ENCODE data around the gene CDA.

CDA gene

DNA sequence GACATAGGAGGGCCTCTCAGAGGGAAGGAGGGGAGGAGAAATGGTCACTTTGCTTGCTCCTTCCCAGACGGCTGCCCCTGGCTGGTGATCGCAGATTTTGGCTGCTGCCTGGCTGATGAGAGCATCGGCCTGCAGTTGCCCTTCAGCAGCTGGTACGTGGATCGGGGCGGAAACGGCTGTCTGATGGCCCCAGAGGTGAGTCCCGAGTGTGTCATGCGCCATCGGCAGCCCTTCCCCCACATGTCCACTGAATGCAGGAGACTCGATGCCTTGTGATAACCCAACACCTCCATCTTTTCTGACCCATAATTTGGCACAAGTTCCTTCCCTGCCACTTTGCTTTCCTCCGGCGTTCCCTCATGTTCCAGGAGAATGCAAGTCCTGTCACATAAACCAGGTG is 59.5 kb downstream of the CDA start:
- H3K27ac ChIP-seq (ENCODE audit: low read length), result no peak overlapping the region
- WGBS (ENCODE audit: insufficient coverage, insufficient read length), result no CpG with 5 or more reads among the region's 13 CpGs
- H3K9me3 ChIP-seq (ENCODE audit: control insufficient read depth, insufficient read depth, low read length), result no peaks in the 10 kb centered on the region
- peaks cover 27% of the 10 kb centered on the region for H3K36me3 ChIP-seq (ENCODE audit: control insufficient read depth, insufficient read depth, low read length)
- no peaks in the 10 kb centered on the region for H3K27me3 ChIP-seq (ENCODE audit: control insufficient read depth, insufficient read depth, low read length)
- no peak for DNase-seq (ENCODE audit: low read depth, low spot score)
- no peak overlapping the region for H3K4me3 ChIP-seq (ENCODE audit: low read length)
- no peaks in the 10 kb centered on the region for H3K4me1 ChIP-seq (ENCODE audit: control insufficient read depth, insufficient read depth, low read length)

DNA sequence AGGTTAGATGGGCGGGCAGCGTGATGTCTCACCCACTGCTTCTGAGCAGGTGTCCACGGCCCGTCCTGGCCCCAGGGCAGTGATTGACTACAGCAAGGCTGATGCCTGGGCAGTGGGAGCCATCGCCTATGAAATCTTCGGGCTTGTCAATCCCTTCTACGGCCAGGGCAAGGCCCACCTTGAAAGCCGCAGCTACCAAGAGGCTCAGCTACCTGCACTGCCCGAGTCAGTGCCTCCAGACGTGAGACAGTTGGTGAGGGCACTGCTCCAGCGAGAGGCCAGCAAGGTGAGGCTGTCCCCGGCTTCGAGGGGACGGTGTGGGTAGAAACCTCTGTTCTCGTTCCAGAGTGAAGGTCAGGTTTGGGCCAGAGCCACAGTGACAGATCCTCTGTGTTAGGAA is 60.0 kb downstream of the CDA start:
- Histone ChIP-seq H3K4me3 (ENCODE audit: low read length) (no peak overlapping the region), H3K36me3 (ENCODE audit: control insufficient read depth, insufficient read depth, low read length) (peaks cover 30% of the 10 kb centered on the region), H3K9me3 (ENCODE audit: control insufficient read depth, insufficient read depth, low read length) (no peaks in the 10 kb centered on the region), H3K27ac (ENCODE audit: low read length) (no peak overlapping the region), H3K27me3 (ENCODE audit: control insufficient read depth, insufficient read depth, low read length) (no peaks in the 10 kb centered on the region), H3K4me1 (ENCODE audit: control insufficient read depth, insufficient read depth, low read length) (no peaks in the 10 kb centered on the region)
- DNase-seq (ENCODE audit: low read depth, low spot score), result no peak
- WGBS (ENCODE audit: insufficient coverage, insufficient read length), result no CpG with 5 or more reads among the region's 15 CpGs

DNA sequence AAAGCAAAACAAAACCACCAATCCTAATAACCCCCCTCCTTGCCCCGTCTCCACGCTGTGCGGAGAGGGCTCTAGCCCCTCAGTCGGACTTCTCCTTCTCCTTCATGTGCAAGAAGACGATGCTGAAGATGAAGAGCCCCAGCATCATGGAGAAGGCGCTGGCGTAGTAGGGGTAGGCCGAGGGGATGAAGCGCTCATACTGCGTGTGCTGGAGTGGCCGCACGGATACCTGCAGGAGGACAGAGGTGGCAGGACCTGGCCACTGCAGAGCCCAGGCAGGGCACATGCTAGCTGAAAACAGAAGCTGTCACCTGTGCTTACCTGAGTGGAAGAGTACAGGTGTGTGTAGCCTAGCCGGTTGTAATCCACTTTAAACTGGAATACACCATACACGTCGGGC is 63.4 kb downstream of the CDA start:
- no peaks in the 10 kb centered on the region for H3K27me3 ChIP-seq (ENCODE audit: control insufficient read depth, insufficient read depth, low read length)
- no peak for DNase-seq (ENCODE audit: low read depth, low spot score)
- H3K4me3 ChIP-seq (ENCODE audit: low read length), result no peak overlapping the region
- no peak overlapping the region for H3K27ac ChIP-seq (ENCODE audit: low read length)
- peaks cover 48% of the 10 kb centered on the region for H3K36me3 ChIP-seq (ENCODE audit: control insufficient read depth, insufficient read depth, low read length)
- no CpG with 5 or more reads among the region's 15 CpGs for WGBS (ENCODE audit: insufficient coverage, insufficient read length)
- H3K4me1 ChIP-seq (ENCODE audit: control insufficient read depth, insufficient read depth, low read length), result no peaks in the 10 kb centered on the region
- H3K9me3 ChIP-seq (ENCODE audit: control insufficient read depth, insufficient read depth, low read length), result no peaks in the 10 kb centered on the region

DNA sequence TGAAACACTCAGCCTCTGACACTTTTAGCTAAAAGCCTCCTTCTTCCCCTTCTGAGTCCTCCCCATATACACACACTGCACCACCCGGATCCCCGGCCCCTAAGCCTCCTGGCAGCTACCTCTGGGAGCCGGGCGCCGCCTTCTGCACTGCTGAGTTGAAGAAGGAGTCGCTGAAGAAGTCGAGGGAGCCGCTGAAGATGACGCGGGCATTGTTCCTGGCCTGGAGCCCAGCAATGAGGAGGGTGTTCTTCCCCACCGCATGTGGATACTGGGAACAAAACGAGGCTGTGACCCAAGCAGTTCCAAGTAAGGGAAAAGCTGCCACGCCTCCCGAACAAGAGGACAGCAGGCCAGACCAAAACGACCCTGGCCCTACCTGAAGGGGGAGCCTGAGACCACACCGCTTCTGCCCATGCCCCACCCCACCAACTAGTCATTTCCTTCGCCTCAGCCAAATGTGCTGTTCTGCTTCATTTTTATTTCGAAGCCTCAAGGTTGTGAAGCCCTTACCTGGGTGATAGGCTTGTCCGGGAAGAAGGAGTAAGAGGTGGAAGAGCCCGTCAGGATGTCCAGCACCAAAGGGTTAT is 65.3 kb downstream of the CDA start:
- no peaks in the 10 kb centered on the region for H3K27me3 ChIP-seq (ENCODE audit: control insufficient read depth, insufficient read depth, low read length)
- H3K9me3 ChIP-seq (ENCODE audit: control insufficient read depth, insufficient read depth, low read length), result no peaks in the 10 kb centered on the region
- no peaks in the 10 kb centered on the region for H3K4me1 ChIP-seq (ENCODE audit: control insufficient read depth, insufficient read depth, low read length)
- peaks cover 37% of the 10 kb centered on the region for H3K36me3 ChIP-seq (ENCODE audit: control insufficient read depth, insufficient read depth, low read length)
- H3K27ac ChIP-seq (ENCODE audit: low read length), result no peak overlapping the region
- no peak for DNase-seq (ENCODE audit: low read depth, low spot score)
- WGBS (ENCODE audit: insufficient coverage, insufficient read length), result no CpG with 5 or more reads among the region's 20 CpGs
- no peak overlapping the region for H3K4me3 ChIP-seq (ENCODE audit: low read length)

DNA sequence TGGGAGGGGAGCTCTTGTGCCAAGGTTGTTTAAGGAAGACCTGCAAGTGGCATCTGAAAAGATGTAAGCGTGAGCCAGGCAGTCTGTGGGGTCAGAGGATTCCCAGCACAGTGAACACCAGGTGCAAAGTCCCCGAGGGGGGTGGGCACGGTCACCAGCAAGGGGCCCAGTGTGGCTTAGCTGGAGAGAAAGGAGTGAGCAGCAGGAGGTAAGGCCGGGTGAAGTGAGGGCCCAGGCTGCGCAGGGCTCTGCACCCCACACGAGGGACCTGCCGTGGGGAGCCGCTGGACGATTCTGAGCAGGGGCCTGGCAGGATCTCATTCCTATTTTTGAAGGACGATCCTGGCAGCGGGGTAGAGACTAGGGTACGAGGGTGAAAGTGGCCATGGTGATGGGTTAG is 68.1 kb downstream of the CDA start:
- Histone ChIP-seq H3K4me1 (ENCODE audit: control insufficient read depth, insufficient read depth, low read length) (no peaks in the 10 kb centered on the region), H3K27ac (ENCODE audit: low read length) (no peak overlapping the region), H3K27me3 (ENCODE audit: control insufficient read depth, insufficient read depth, low read length) (no peaks in the 10 kb centered on the region), H3K4me3 (ENCODE audit: low read length) (no peak overlapping the region), H3K9me3 (ENCODE audit: control insufficient read depth, insufficient read depth, low read length) (no peaks in the 10 kb centered on the region), H3K36me3 (ENCODE audit: control insufficient read depth, insufficient read depth, low read length) (peaks cover 32% of the 10 kb centered on the region)
- DNase-seq (ENCODE audit: low read depth, low spot score), result no peak
- WGBS (ENCODE audit: insufficient coverage, insufficient read length), result no CpG with 5 or more reads among the region's 12 CpGs

DNA sequence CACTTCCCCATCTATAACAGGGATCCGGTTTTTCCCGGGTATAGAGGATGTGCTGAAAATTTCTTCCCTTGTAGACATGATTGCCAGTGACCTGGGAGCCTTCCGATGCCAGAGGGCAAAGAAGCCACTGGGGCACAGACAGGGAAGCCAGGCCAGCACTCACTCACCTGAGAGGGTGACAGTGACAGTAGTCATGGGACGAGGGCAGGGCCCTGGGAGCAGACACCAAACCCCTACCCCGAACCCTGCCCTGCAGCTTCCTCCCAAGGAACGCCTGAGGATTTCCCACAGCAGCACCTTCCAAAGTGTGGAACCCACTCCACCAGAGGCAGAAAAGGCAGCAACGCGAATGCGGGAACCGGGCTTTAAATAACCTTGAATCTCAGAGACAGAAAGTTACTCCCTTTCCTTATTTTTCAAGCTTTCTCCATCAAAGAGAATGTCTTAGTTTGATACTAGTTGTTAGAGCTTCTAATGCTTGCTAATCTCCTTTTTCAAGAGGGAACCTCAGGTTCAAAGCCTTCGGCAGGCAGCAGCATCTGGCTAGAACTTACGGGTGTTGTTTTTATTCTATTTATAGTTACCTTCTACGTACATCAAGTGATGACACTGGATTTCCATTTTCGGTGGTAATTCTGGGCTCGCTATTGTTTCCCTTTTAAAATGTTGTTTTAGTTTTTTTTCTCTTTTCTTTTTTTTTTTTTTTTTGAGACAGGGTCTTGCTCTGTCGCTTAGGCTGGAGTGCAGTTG is 69.4 kb downstream of the CDA start:
- no peaks in the 10 kb centered on the region for H3K9me3 ChIP-seq (ENCODE audit: control insufficient read depth, insufficient read depth, low read length)
- peaks cover 22% of the 10 kb centered on the region; the same call in 1 of the 2 replicates for H3K36me3 ChIP-seq (ENCODE audit: control insufficient read depth, insufficient read depth, low read length)
- no peaks in the 10 kb centered on the region for H3K27me3 ChIP-seq (ENCODE audit: control insufficient read depth, insufficient read depth, low read length)
- no peak for DNase-seq (ENCODE audit: low read depth, low spot score)
- WGBS (ENCODE audit: insufficient coverage, insufficient read length), result no CpG with 5 or more reads among the region's 16 CpGs
- H3K4me1 ChIP-seq (ENCODE audit: control insufficient read depth, insufficient read depth, low read length), result no peaks in the 10 kb centered on the region
- H3K27ac ChIP-seq (ENCODE audit: low read length), result no peak overlapping the region
- H3K4me3 ChIP-seq (ENCODE audit: low read length), result no peak overlapping the region

DNA sequence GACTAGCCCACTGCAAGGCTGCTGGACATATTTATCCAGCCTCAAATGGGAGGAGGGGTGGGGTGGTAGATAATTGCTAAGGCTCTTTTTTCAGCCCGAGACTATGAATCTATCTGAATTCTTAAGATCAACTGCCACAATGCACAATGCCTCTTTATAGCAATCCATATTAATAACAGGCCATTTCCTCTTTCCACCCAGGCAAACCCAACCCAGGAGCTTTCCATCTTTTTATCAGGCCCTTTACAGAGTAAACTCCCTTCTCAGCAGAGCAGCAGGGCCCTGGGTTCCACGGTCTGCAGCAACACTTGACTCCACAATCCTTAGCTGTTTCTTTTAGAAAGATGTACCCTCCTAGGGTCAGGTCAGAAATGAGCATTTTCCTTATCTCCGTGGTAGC is 71.5 kb downstream of the CDA start:
- Histone ChIP-seq H3K9me3 (ENCODE audit: control insufficient read depth, insufficient read depth, low read length) (no peaks in the 10 kb centered on the region), H3K36me3 (ENCODE audit: control insufficient read depth, insufficient read depth, low read length) (peaks cover 10% of the 10 kb centered on the region; the same call in 1 of the 2 replicates), H3K4me1 (ENCODE audit: control insufficient read depth, insufficient read depth, low read length) (no peaks in the 10 kb centered on the region), H3K4me3 (ENCODE audit: low read length) (peak overlapping the region; percentile 98; the same call in 1 of the 2 replicates), H3K27me3 (ENCODE audit: control insufficient read depth, insufficient read depth, low read length) (no peaks in the 10 kb centered on the region), H3K27ac (ENCODE audit: low read length) (no peak overlapping the region)
- no peak for DNase-seq (ENCODE audit: low read depth, low spot score)
- no CpG with 5 or more reads among the region's 3 CpGs for WGBS (ENCODE audit: insufficient coverage, insufficient read length)

DNA sequence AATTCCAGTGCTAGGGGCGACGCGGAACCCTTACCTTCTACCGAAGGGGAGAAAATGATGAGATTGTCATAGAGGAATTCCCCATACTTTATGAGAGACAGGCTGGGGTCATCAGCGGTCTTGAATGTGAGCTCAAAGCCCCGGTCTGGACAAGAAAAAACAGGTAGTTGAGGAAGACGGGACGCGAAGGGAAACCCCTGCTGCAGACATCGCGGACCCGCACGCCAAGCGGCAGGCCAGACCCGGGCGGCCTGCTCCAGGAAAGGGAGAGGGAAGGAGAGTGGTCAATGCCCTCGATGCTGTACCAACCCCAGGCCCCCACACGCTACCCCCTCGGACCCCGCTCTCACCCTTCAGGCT is 71.9 kb downstream of the CDA start:
- DNase-seq (ENCODE audit: low read depth, low spot score), result no peak
- Histone ChIP-seq H3K4me3 (ENCODE audit: low read length) (peak overlapping the region; percentile 98), H3K27ac (ENCODE audit: low read length) (no peak overlapping the region), H3K27me3 (ENCODE audit: control insufficient read depth, insufficient read depth, low read length) (no peaks in the 10 kb centered on the region), H3K9me3 (ENCODE audit: control insufficient read depth, insufficient read depth, low read length) (no peaks in the 10 kb centered on the region), H3K4me1 (ENCODE audit: control insufficient read depth, insufficient read depth, low read length) (no peaks in the 10 kb centered on the region), H3K36me3 (ENCODE audit: control insufficient read depth, insufficient read depth, low read length) (peaks cover 5% of the 10 kb centered on the region; the same call in 1 of the 2 replicates)
- WGBS (ENCODE audit: insufficient coverage, insufficient read length), result no CpG with 5 or more reads among the region's 20 CpGs

DNA sequence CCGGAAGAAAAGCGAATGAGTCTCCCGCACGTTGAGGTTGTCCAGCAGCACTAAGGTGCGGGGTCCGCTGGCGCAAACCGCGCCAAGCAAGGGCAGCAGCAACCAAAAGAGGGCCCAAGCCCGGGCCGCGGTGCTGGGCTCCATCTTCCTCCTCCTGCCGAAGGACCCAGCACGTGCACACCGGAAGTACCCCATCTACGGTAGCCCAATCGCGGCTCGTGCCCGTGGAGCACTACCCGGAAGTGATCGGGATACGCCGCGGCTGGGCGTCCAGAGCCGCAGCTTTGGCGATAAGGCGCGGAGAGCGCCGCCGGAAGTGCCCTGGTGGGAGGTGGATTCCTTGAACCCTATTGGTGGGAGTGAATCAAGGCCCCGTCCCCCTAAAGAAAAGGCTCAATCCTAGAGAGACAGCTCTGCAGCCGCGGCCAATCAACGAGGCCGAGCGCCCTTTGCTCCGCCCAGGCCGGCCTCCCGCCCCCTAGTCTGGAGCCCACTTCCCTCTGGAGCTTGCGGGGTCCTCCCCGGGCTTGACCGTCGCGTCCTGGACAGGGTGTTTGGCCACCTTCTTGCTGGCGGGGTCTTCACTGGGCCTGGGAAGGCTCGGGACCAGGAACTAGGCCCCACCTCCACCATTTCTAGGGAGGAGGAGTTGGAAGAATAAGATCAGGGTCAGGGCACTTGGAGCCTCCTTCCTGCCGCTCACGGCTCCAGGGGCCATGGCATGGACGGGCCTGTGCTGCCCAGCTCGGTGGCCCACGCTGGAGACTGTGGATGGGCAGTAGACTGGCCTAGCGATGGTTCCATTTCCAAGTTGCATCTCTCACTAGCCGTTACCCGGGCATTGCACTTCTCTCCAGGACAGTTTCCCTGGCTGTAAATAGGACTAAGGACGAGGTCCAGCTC is 72.6 kb downstream of the CDA start, which contains the start of gene DDOST:
Gene DDOST (minus strand): TSS at position 163 of the 903 bp plus-strand sequence. CDS start 19 bp downstream, at position 144.
- peak; percentile 95 for DNase-seq (ENCODE audit: low read depth, low spot score)
- H3K4me3 ChIP-seq (ENCODE audit: low read length), result peak within 1 kb of the TSS; percentile 98
- H3K27ac ChIP-seq (ENCODE audit: low read length), result no peak within 1 kb of the TSS
- no peaks in the 10 kb centered on the region for H3K4me1 ChIP-seq (ENCODE audit: control insufficient read depth, insufficient read depth, low read length)
- no peaks in the 10 kb centered on the region for H3K9me3 ChIP-seq (ENCODE audit: control insufficient read depth, insufficient read depth, low read length)
- no peaks in the 10 kb centered on the region for H3K27me3 ChIP-seq (ENCODE audit: control insufficient read depth, insufficient read depth, low read length)
- H3K36me3 ChIP-seq (ENCODE audit: control insufficient read depth, insufficient read depth, low read length), result no peaks in the 10 kb centered on the region; the same call in 1 of the 2 replicates
- no CpG with 5 or more reads among the region's 58 CpGs for WGBS (ENCODE audit: insufficient coverage, insufficient read length)

DNA sequence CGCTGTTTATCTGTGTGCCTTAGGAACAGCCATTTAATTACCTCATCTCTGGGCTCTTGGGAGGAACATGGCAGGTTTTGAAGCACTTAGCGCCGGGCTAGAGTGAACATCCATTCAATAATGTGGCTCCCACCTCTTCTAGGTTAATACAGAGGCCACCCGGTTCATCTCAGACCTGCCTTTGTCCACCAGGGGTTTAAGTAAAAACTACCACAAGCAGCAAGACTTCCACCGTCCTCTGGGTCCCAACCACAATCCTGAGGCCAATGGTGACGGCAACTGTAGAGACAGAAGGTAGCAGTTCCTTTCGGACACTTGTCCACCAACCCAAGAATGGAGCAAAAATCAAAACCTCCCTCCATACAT is 73.2 kb downstream of the CDA start:
- peak overlapping the region; percentile 76; the same call in 1 of the 2 replicates for H3K4me3 ChIP-seq (ENCODE audit: low read length)
- H3K4me1 ChIP-seq (ENCODE audit: control insufficient read depth, insufficient read depth, low read length), result no peaks in the 10 kb centered on the region
- no peak for DNase-seq (ENCODE audit: low read depth, low spot score)
- no peak overlapping the region for H3K27ac ChIP-seq (ENCODE audit: low read length)
- no peaks in the 10 kb centered on the region for H3K36me3 ChIP-seq (ENCODE audit: control insufficient read depth, insufficient read depth, low read length)
- H3K27me3 ChIP-seq (ENCODE audit: control insufficient read depth, insufficient read depth, low read length), result no peaks in the 10 kb centered on the region
- WGBS (ENCODE audit: insufficient coverage, insufficient read length), result no CpG with 5 or more reads among the region's 7 CpGs
- H3K9me3 ChIP-seq (ENCODE audit: control insufficient read depth, insufficient read depth, low read length), result no peaks in the 10 kb centered on the region
